Fibroblast of the aortic adventitia (primary cell): Measurements from ENCODE around the gene ZNF775. TPM values are rescaled to one million over a fixed set of nuclear protein-coding genes. Genes with fewer than 3 reads are reported as not detected.
A peak's percentile ranks its signal among the peaks of the same experiment; 100 is the strongest.

Source experiments
- DNase-seq: peaks from one replicate; pipeline ENCODE4 v3.0.0-alpha.2; 2010; ENCODE audit warnings: low read depth
- H3K4me3 ChIP-seq: 2 replicates; pipeline ENCODE4 v1.5.1; 2011; ENCODE audit warnings: low read depth, mild to moderate bottlenecking, control low read depth, low read length, moderate library complexity
- total RNA-seq: library from RNA; depleted of rRNA; stranded (reverse); fragments of >200 nt; gene quantifications from 2 replicates; pipeline ENCODE4 v1.2.3, GENCODE V29; 2012; ENCODE audit warnings: low replicate concordance
- TF ChIP-seq, protein P1 (sequence below): IDR thresholded peaks from 2 replicates; pipeline ENCODE4 v1.5.1; 2011; ENCODE audit warnings: mild to moderate bottlenecking, low read length, control low read depth, inconsistent platforms; ENCODE audit not compliant: insufficient read depth

Gene ZNF775
- 2.8 and 4.4 TPM in 2 replicates for total RNA-seq

DNA sequence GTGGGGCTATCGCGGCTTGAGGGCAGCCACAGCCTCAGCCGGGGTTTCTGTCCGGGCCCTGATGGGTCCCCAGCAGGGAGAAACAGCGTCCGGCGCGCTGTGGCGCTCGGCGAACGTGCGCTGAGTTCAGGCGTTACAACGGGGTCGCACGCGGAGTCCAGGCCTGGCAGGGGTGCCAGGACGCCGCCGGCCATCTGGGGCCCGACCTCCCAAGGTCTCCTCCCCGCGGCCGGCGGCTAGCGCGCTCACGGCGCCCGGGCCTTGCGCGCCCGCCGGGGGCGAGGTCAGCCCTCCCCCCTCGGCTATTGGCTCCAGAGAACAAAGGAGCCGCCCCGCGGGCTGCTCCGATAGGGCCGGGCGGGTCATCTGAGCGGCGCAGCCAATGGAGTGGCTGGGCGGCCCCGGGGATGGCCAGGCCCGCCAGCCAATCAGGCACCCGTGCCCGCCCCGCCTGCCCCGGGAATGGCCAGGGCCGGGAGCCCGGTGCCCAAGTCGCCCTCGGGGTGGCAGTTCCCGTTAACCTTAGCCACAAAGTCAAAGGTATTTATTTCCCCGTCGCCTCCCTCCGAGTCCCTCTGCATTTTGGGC lies at the start of gene ZNF775:
Gene ZNF775, plus strand, starts transcription at position 478 of the 588 bp plus-strand sequence. CDS start 9,141 bp downstream, outside the sequence.
- TF ChIP-seq, protein P1, sequence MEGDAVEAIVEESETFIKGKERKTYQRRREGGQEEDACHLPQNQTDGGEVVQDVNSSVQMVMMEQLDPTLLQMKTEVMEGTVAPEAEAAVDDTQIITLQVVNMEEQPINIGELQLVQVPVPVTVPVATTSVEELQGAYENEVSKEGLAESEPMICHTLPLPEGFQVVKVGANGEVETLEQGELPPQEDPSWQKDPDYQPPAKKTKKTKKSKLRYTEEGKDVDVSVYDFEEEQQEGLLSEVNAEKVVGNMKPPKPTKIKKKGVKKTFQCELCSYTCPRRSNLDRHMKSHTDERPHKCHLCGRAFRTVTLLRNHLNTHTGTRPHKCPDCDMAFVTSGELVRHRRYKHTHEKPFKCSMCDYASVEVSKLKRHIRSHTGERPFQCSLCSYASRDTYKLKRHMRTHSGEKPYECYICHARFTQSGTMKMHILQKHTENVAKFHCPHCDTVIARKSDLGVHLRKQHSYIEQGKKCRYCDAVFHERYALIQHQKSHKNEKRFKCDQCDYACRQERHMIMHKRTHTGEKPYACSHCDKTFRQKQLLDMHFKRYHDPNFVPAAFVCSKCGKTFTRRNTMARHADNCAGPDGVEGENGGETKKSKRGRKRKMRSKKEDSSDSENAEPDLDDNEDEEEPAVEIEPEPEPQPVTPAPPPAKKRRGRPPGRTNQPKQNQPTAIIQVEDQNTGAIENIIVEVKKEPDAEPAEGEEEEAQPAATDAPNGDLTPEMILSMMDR = no peak
- H3K4me3 ChIP-seq = peak within 1 kb of the TSS; percentile 84
- DNase-seq = peak; percentile 89

DNA sequence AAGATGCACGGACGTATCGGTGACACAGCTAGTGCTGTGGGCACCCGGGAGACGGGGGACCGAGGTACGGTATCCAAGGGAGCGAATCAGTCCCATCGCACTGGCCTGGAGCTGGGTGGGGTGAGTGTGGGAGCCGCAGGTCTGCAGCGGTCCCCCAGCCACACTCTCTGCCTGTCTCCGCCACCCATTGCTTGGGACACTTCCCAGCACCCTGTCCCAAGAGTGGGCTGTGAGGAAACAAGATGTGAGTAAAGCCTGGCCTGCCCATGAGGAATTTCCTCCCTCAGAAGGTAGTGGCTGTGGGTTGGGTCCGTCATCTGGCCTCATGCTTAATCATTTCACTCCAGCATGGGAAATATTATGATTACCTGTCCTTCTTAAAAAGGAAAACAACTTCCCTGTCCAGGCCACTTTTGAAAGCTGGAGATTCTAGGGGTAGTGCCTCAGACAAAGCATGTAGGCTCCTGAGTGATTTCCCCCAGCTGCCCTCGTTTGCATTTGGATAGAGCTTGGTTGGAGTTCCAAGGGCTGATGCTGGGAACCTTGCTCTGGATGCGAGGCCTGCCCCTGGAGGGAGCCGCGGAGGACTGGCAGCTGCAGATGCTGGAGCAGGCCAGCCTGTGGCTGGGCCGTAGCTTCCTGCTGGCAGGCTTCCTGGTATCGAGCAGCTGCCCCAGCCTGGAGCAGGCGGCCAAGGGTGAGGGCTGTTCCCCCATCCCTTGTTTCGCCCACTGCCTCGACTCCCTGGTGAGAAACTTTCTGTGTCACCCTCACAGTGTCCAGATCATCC lies 49.6 kb upstream of the ZNF775 start:
- no peak for DNase-seq
- H3K4me3 ChIP-seq = no peak overlapping the region
- TF ChIP-seq, protein P1 = no peak

GRCh38 chr7:150330211-150330885 lies 48.8 kb upstream of the ZNF775 start:
- no peak overlapping the region for H3K4me3 ChIP-seq
- DNase-seq = no peak
- TF ChIP-seq, protein P1 = no peak

DNA sequence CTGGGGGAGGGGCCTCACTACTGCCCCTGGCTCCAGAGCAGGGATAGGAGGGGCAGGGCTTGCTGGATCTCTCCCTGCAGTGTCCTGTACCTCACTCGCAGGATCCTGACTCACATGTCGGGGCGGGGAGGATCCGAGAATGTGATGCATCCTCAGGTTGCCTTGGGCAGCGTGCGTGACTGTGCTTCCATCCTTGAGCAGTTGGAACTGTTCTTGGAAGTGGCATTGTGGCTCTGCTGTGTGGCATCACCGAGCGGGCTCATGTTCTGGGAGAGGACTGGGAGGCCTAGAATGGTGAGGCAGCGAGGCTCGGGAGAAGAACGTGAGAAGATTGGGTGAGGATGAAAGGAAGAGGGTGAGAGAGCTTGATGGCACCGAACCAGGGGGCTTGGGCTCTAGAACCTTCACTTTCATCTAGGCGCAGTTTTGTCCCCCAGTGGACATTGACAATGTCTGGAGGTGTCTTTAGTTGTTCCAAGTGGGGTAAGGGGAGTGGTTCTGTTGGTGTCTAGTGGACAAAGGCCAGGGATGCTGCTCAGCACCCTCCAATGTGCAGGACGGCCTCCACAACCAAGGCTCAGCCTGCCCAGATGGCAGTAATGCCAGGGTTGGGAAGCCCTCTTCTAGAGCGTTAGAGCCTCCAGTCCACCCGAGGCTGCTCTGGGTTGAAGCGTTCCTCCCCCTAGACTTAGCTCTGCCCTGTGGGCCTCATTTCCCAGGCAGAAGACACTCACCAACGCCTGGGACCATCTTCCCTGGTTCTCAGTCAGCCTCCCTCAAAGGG lies 46.1 kb upstream of the ZNF775 start:
- H3K4me3 ChIP-seq = no peak overlapping the region
- TF ChIP-seq, protein P1 = no peak
- no peak for DNase-seq

- no peak overlapping the region for H3K4me3 ChIP-seq
- no peak for DNase-seq
- TF ChIP-seq, protein P1 = no peak
These were observed 45.5 kb upstream of the ZNF775 start for GRCh38 chr7:150333659-150334058.

DNA sequence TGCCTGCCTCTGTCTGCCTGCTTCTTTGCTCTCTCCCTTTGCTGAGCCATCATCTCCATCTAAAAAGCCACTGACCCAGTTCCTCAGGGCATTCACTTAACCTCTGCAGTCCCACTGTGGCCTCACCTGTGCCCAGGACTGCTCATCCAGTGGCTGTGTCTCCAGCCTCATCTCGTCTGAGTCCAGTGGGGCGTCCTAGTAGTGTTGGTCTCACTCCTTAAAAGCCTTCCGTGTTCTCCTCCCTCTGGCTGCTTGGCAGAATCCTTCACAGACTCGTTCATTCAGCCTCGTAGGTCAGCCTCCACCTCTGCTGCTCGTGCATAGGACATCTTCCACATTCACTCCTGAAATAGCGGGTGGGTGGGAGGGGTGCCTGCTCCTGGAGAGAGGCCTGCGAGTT lies 45.0 kb upstream of the ZNF775 start:
- no peak overlapping the region for H3K4me3 ChIP-seq
- no peak for DNase-seq
- TF ChIP-seq, protein P1 = no peak
